ENCODE results near the gene DNTT. TPM values are rescaled to one million over a fixed set of nuclear protein-coding genes. Genes with fewer than 3 reads are reported as not detected.

DNTT gene
- total RNA-seq, 1 donor from 2014 or later: not detected

DNA sequence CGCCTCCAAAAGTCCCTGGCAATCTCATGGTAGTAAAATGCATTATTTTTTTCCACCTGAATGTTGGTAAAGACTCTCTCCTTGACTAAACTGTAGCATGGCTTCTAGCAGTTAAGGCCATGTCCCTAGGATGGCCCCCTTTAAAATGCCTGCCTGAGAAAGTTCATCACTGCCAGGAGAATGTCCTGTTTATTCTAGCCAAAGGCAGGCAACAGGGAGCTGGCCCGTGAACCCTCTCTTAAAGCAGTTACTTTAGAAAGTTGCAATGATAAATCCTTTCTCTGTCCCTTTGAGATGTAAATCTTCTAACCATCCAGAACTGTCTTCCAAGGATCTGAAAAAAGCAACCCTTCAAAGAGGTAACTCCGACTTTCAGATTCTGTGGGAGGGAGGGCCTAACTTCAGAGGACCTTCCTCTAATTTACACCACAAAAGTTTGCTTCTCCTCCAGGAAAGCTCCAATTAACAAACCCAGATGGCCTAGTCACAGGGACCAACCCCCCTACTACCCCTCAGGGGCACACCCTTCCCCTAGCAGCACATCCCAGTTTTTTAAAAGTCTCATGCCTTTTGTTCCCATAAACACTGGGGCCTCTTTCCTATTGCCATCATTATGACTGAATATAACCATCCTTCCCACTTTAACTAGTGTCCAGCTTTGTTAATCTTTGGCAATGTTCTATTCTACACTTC, 5.5 kb downstream of the DNTT start:
- DNase-seq (ENCODE audit: low read depth, low spot score): no peak

DNA sequence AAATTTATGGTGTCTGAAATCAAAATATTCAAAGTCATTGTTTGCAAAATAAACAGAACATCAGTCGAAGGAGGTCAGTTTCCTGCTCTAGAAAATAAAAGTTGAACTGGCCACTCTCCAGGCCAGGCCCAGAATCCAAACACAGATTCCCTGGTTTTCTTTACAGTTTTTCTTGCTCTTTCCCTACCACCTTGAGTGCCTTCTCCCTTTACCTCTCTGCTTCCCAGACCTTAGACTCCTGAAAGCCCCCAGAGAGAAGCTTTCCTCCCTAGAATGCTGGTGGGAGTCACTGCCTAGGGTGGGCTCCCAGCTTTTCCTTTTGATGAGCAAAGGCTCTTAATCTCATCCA, 6.1 kb downstream of the DNTT start:
- no peak for DNase-seq (ENCODE audit: low read depth, low spot score)

DNA sequence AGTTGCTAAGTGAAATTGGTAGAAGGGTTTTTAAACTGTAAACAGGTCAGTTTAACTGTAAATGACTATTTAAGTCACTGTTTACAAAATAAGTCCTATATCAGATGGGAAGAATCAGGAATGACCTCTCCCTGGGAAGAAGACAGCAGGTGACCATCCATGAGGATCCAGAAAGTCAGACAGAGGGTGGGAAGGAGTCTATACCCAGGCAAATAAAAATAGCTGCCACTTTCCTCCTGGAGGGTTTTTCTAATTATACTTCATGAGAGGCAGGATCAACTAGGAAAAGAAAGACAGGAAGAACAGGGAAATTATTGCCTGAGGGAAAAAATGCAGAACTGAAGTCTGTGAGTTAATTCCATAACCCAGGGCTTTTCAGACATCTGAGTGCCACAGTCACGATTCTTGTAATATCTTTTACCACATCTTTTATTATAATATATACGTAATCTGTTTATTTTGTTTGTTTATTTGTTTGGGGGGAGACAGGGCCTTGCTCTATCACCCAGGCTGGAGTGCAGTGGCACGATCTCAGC, 7.0 kb downstream of the DNTT start:
- DNase-seq (ENCODE audit: low read depth, low spot score): no peak

DNA sequence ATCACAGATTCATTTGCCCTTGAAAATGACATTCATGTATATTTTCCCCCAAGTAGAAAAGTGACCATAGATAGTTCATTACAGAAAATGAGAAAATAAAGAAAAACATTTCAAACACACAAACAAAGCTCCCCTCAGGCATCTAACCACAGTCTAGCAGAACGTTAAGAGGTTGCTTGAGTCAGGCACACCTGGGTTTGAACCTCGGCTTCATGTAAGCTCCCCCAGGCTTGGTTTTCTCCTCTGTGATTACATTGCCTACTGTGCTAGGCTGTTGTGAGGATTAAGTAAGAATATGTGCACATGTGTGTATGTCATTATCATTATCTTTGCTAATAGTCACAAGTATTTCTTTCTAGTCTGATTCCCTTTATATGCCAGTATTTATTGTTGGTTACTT, 9.1 kb downstream of the DNTT start:
- no peak for DNase-seq (ENCODE audit: low read depth, low spot score)

DNA sequence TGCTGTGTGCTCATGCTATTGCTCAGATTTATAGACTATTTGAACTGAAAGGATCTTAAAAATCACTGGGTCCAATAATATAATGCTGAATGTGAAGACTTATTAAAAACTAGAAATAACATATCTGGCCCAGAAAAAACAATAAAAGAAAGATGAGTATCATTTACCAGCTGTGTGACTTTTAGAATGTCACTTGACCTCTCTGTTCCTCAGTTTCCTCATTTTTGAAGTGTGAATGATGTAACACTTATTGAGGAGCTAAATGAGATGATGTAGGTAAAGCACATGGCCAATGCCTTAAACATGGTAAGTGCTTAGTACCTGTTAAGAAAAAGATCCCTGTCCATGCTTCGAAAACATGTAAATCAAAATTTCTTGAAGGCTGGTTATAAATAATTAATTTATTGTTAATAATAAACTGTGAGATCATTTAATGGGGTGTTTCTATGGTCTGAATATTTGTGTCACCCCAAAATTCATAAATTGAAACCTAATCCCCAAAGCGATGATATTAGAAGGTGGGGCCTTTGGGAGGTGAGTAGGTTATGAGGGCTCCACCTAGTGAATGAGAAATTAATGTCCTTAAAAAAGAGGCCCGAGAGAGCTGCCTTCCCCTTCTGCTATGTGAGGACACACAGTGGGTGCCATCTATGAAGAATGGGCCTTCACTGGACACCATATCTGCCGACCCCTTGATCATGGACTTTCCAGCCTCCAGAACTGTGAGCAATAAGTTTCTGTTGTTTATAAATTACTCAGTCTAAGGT, 13.0 kb downstream of the DNTT start:
- no peak for DNase-seq (ENCODE audit: low read depth, low spot score)

DNA sequence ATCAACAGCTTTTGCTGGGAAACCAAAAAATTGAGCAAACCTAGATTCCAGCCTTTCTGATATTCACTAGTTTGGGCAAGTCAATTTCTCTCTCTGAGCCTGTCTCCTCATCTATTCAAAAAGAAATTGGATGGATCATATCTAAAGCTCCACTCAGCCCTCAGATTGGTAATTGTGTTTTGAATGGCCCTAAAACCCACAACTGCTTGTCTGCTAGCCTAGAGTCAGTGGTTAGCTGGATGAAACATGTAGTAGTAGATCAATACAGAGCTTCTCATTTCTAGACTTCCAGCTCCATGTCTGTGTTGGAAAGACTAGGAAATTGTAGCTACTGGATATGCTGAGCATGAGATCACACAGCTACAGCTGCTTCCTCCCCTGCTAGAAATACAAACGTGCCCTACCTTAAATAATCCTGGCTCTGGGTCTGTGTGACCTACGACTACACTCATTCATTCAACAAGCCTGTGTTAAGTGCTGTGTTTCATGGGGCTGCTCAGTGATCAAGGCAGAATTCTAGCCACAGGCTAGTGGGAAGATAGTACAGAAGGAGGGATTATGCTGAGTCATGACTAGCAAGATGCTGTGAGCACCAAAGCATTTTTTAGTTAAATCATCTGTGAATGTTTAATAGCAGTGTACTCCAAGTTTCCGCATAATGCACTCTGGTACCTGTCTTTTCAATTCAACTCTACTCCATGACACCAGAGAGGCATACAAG, 15.7 kb downstream of the DNTT start:
- no peak for DNase-seq (ENCODE audit: low read depth, low spot score)

DNA sequence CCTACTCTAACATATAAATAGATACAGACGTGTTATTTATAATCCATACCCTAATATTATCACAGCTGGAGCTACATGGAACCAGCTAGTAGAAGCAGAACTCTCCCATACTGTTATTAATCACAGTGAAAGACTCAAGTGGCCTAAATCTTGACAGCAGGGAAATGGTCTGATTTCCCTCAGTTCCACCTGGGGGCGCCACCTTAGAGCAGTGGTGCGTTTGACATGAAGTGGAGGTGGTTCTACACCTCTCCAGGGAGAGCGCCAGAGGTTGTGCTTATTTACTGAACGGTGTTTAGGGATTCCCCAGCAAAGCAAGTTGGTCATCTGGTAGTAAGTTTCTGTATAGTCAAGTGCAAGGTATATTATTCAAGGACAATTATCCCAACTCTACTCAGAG, 17.6 kb downstream of the DNTT start:
- no peak for DNase-seq (ENCODE audit: low read depth, low spot score)

DNA sequence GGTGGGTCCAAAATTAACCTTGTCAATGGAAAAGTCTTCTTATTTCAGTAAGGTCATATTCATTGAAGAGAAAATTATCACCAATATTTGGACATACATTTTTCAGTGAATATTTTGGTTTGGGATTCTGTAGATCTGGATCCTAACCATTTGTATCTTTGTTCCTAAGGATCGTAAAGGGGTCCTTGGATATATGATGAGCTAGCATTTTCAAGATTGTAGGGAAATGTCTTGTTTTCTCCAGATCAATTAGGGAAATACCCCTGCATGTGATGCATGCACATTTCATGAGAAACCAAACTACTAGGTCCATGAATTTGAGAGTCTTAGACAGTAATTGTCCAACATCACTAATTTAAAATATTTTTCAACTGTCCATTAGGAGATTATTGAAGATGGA, 18.0 kb downstream of the DNTT start:
- no peak for DNase-seq (ENCODE audit: low read depth, low spot score)

DNA sequence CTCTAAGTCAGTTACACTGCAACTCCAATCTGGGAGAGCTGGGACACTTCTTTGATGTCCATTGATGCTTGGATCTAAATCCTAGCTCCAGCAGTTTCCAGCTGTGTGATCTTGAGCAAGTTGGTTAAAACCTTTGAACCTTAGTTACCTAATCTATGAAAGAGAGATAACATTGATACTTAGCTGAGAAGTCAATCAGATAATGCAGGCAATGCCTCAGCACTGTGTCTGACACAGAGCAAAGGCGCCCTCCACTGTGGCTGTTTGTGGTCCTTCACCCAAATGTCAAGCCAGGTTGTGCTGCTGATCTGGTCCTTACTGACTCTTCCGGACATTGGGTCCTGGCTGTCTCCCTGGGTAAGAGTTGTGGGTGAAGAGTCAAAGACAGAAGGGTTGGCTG, 20.2 kb downstream of the DNTT start:
- DNase-seq (ENCODE audit: low read depth, low spot score): no peak

DNA sequence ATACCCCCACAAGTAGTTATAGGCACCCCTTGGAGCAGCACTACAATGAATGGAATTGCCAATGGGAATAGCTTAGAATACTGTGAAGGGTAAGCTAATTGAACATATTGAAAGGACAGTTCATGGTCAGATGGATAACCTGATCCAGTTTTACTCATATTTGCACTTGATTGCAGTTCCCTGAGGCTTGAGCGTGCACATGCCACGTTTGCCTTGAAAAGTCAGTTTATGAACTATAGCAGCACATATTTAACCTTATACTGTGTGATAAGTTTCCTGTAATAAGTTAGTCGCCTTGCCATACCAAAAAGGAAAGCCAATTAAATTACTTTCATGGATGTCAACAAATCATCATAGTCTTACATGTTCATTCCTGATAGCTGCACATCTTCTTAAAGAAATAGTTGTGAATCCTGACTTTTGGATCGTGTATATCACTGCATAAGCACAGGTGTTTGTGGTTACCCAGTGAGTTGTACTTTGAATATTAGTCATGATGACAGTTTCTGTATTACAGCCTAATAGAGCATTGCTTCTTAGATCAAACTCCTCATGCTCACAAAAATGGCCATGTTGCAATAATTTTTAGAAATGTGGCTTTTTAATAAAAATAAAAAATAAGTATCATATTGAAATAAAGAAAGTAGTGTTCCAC, 21.6 kb downstream of the DNTT start:
- DNase-seq (ENCODE audit: low read depth, low spot score): no peak

DNA sequence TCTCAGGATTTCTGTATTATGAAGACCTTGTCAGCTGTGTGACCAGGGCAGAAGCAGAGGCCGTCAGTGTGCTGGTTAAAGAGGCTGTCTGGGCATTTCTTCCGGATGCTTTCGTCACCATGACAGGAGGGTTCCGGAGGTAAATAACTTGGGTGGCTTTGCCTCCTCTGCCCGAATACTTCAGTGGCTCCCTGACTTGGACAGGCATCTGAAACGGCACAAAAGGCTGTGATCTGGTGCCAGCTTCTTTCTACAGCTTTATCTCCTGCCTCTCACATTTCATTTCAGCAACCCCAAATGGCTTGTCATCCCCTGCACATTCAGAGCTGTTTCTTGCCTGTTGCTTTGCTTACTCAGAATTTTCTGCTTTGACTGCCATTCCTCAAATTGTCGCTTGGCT, 23.2 kb downstream of the DNTT start:
- no peak for DNase-seq (ENCODE audit: low read depth, low spot score)

DNA sequence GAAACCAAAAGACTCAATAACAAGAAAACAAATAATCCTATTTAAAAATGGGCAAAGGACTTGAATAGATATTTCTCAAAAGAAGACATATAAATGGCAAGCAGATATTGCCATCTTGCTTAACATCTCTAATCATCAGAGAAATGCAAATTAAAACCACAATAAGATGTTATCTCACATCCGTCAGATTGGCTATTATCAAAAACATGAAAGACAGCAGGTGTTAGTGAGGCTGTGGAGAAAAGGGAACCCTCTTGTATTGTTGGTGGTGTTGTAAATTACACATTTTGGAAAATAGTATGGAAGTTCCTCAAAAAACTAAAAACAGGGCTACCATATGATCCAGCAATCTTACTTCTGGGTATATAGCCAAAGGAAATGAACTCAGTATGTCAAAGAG, 28.9 kb downstream of the DNTT start:
- no peak for DNase-seq (ENCODE audit: low read depth, low spot score)

DNA sequence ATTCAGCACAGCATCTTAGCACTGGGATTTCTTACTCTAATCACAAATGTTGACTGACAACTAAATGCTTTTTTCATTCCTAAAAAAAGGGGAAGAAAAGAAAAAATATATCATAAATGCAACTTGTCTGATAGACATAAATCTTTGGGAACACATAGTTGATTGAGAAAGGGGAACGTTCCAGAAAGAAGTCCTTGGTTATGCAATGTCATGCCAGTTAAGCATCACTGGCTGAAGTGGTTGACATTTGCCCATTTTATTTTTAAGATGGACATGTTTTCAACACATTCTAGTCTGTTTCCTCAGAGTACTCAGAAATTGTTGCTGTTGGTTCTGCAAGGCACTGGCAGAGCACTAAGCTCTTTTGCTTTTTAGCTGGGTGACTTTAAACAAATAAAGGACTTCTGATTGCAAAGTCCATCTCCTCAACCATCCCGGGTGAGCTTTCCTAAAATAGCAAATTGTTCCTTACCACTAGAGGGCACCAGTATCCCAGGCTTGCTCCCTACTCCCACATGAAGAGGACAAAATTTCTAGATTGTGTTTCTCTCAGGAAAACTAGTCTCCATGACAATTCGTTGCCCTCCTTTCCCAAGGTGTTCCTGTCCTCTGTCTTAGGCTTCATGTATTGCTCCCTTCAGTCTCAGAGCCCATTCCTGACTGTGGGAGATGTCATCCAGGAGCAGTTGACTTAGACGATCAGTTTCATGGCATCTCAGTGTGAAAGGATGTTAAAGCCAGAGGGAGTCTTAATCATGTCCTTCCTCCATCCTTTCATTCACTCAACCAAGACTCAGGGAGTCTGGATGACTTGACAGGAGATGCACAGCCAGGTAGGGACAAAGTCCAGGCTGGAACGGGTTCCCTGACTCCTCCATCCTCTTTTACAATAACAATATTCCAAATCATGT, 30.6 kb downstream of the DNTT start:
- DNase-seq (ENCODE audit: low read depth, low spot score): no peak

DNA sequence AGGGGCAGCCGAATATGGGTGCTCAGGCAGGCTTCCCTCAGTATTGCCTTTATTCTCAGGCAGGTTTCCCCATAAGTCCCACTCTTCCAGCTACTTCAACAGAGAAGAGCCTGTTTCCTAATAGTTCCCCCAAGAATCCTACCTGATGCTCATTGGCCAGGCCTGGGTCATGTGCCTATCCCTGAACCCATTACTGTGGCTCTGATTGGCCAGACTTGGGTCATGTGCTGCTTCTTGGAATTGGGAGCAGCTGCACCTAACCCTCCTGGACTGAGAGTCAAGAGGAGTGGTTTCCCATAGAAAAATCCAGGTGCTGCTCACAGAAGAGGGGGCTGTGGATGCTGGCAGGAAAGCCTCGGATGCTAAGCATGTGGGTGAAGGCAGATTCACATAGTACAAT, 32.9 kb downstream of the DNTT start:
- DNase-seq (ENCODE audit: low read depth, low spot score): no peak

DNA sequence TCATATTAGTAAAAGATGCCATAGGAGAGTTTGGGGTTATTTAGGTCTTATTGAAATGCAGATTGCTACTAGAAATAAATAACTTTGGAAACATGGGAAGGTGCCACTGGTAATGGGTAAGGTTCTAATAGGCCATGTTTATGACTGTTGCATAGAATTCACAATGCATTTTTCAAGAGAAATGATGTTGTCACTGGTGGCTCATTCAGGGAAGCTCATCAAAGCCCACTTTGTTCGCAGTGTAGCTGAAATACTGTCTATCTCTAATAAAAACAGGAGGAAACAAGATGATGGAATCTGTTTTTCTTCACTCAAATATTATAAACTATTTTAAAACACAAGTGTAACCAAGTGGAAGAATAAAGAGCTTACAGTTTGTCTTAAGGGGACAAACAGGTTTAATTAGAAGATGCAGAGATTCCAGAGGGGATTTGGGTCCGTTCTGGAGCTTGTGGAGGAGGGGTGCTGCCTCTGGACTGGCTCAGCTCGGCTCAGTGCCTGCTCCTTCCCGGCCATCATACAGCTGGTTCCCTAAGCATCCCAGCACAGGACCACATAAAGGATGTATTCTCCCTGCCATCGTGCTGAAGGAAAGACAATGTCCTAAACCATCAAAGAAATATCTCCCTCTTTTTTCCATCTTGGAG, 34.2 kb downstream of the DNTT start:
- no peak for DNase-seq (ENCODE audit: low read depth, low spot score)

DNA sequence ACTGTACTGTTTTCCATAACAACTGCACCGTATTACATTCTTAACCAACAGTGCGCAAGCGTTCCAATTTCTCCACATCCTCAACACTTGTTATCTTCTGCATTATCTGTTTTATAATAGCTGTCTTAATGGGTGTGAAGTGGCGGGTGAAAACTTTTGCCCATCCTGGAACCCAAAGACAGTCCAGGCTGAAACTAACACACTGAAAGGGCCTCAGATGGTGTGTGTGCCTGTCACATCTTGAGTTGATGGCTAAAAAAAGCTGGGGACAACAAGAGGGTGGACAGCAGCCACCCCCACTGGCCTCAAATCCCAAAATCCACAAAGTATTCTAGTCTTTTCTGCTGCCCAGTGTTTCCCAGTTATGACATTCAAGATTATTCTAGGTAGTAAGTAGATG, 35.1 kb downstream of the DNTT start:
- no peak for DNase-seq (ENCODE audit: low read depth, low spot score)

DNA sequence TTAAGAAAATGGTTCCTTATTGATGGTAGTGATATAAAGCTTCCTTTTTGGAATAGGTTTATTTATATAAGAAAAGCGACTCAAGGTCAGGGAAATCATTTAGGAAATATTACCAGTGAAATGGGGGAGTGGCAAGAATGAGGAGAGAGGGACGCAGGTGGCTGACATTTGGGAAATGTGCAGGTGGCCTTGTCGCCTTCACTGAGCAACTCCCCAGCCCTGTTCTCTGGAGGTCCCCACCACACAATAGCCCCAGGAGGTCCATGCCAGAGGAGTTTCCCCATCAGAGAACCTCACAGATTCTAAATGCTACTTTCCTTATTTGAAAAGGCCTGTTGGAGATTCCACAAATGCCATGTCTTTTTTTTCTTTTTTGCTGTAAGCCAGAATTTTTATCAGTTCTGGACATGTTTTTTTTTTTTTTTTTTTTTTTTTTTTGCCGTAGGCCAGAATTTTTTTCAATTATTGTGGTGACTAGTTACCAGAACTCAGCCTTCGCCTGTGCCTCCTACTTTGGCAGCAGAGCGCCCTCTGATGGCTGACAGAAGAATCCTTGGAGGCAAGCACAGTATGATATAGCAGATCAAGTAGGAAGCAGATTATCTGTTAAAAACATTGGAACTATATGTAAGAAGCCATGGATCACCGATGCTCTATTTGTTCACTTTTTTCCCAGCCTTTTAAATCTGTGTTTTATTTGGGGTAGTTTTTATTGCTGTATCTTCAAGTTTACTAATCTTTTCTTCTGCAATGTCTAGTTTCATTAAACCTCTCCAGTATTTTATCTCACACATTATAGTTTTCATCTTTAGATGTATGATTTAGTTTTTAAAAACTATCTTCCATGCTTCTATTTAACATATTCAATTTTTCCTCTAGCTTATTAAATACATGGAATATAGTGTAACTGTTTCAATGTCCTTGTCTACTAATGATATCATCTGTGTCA, 36.0 kb downstream of the DNTT start:
- peak; percentile 44 for DNase-seq (ENCODE audit: low read depth, low spot score)

DNA sequence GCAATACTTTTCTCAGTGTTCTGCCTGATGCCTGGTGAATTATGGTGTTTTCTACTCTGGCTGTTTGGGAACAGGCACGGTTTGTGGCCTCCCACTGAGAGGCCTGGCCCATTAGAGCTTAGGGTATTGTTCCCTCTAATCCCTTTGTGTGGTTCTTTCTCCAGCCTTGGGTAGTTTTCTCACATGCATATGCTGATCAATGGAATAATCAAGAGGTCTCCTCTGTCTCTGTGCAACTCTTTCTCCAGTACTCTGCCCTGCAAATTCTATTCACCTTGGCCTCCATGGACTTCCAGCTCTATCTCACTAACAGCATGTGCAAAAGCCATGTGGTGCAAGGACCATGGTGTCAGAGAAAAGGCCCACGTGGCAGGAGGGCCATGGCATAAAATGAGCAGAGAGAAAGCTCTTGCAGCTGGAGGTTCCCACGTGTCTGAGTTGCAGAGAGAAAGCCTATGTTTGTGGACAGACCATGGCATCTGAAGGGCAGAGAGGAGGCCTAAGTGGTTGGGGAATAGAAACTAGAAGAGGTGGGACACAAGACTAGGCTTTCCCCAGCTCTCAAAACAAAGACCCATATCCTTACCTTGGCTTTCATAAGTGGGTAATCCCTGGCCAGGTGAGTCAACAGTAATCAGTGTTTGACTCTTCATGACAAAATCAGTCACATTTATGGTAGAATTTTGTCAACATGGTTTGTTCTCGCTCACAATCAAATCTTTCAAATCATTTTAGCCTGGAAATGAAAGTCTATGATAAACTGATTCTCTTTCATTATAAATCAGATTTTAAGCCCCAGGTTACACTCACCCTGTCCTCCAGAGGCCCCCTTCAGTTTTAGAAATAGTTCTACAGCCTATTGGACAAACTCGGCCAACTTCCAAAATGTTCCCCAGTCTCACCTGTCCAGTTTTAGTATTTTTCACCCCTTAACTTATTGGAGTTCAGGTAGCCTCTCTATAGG, 37.3 kb downstream of the DNTT start:
- DNase-seq (ENCODE audit: low read depth, low spot score): no peak

Measured in pulmonary artery endothelial cell (primary cell).